Fibroblast of pulmonary artery (primary cell): Measurements from ENCODE around the gene SLC35A2.

Experiments
- DNase-seq: peaks from one replicate; pipeline ENCODE4 v3.0.0-alpha.2; 2010; ENCODE audit warnings: low read depth
- H3K4me3 ChIP-seq: replicated peaks from 2 replicates; pipeline ENCODE4 v1.5.1; 2011; ENCODE audit warnings: low read depth, mild to moderate bottlenecking, control low read depth, low read length, moderate library complexity
- TF ChIP-seq, protein P1 (sequence below): IDR thresholded peaks from 2 replicates; pipeline ENCODE4 v1.5.1; 2011; ENCODE audit warnings: mild to moderate bottlenecking, control low read depth, low read length, inconsistent platforms; ENCODE audit errors: missing control alignments

Gene SLC35A2

DNA sequence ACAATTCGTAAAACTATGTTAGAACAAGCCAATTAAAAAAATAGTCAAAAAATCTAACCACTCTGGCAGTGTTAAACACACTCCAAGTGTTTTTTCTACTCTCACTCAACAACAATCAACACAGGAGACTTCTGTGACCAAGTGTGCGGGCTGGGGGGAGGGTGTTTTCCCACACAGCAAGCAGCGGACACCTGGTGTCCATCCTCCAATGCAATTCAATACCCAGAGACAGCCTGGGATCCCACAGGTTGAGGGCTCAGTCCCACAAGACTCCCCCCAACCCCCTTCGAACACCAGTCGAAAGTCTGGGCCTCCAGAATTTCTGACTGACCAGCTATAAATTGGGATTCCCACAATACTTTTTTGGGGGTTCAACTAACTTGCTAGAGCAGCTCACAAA lies 15.7 kb upstream of the SLC35A2 start:
- H3K4me3 ChIP-seq = no peak overlapping the region
- DNase-seq = no peak
- TF ChIP-seq, protein P1, sequence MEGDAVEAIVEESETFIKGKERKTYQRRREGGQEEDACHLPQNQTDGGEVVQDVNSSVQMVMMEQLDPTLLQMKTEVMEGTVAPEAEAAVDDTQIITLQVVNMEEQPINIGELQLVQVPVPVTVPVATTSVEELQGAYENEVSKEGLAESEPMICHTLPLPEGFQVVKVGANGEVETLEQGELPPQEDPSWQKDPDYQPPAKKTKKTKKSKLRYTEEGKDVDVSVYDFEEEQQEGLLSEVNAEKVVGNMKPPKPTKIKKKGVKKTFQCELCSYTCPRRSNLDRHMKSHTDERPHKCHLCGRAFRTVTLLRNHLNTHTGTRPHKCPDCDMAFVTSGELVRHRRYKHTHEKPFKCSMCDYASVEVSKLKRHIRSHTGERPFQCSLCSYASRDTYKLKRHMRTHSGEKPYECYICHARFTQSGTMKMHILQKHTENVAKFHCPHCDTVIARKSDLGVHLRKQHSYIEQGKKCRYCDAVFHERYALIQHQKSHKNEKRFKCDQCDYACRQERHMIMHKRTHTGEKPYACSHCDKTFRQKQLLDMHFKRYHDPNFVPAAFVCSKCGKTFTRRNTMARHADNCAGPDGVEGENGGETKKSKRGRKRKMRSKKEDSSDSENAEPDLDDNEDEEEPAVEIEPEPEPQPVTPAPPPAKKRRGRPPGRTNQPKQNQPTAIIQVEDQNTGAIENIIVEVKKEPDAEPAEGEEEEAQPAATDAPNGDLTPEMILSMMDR = no peak

DNA sequence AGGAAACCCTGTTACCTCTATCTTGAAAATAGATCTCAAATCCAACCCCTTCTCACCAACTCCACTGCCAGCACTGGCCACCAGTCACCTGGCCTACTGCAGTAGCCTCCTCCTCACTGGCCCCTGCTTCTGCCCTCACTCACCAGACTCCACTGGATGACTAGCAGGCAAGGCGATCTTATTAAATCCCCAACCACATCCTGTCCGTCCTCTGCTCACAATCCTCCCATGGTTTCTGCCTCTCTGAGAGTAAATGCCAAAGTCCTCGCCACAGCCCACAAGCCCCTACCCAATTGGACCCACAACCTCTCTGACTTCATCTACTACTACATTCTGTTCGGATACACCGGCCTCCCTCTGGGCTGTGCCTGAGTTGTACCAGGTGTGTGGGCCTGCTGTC lies 12.8 kb upstream of the SLC35A2 start:
- DNase-seq = no peak
- TF ChIP-seq, protein P1 = no peak
- no peak overlapping the region for H3K4me3 ChIP-seq

DNA sequence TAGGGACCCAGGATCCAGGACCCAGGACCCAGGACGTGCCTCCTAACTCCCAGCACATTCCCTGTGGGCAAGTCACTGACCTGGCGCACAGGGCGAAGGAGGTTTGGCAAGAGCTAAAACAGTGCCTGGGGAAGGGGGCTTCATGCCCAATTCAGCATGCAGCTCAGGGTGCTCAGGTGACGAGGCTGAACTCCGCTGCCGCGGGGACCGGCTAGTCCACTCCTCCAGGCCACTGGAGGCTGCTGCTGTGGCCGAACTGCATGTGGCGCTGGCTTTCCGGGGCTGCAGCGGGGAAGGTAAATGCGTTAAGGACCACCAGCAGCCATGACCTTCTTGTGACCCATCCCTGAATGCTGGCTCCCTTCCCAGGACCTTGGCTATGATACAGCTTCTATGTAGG lies 12.3 kb upstream of the SLC35A2 start:
- H3K4me3 ChIP-seq = no peak overlapping the region
- TF ChIP-seq, protein P1 = no peak
- DNase-seq = no peak

- no peak for DNase-seq
- TF ChIP-seq, protein P1 = no peak
- H3K4me3 ChIP-seq = no peak overlapping the region
Measured at GRCh38 chrX:48920718-48921104, 9.3 kb upstream of the SLC35A2 start.

GRCh38 chrX:48919947-48920717 lies 8.7 kb upstream of the SLC35A2 start:
- TF ChIP-seq, protein P1 = no peak
- no peak for DNase-seq
- H3K4me3 ChIP-seq = no peak overlapping the region

- TF ChIP-seq, protein P1 = no peak
- peak overlapping the region; percentile 60 for H3K4me3 ChIP-seq
- no peak for DNase-seq
Measured at GRCh38 chrX:48919360-48919841, 8.0 kb upstream of the SLC35A2 start.

- DNase-seq = peak; percentile 86
- peak within 1 kb of the TSS; percentile 60 for H3K4me3 ChIP-seq
- TF ChIP-seq, protein P1 = no peak
Measured at GRCh38 chrX:48918643-48919340, 7.3 kb upstream of the SLC35A2 start, which contains the start of gene PIM2. PIM2 (minus strand) TSS chrX:48919024; CDS start chrX:48918834, 190 bp downstream.
